HL-60 (cell line): ENCODE data around the gene BTBD7.

Source experiments
- DNase-seq, 2 experiments: peaks; one replicate each; pipeline ENCODE4 v3.0.0-alpha.2; 2010 to 2020; ENCODE audit warnings: low read depth in 1 of 2, low spot score in 1 of 2
- H3K27ac ChIP-seq: fragments of 250-450 bp; sonication (Bioruptor Pico); replicated peaks from 2 replicates; pipeline ENCODE4 v1.5.1; 2020; ENCODE audit warnings: mild to moderate bottlenecking, moderate library complexity
- H3K27me3 ChIP-seq: fragments of 250-450 bp; sonication (Bioruptor Pico); 2 replicates; pipeline ENCODE4 v1.5.1; 2021; ENCODE audit warnings: mild to moderate bottlenecking, moderate library complexity; ENCODE audit not compliant: insufficient read depth, poor library complexity, severe bottlenecking
- H3K4me3 ChIP-seq: replicated peaks from 2 replicates; pipeline ENCODE4 v1.5.1; 2011; ENCODE audit warnings: mild to moderate bottlenecking, control low read depth, low read length; ENCODE audit not compliant: insufficient read depth
- CTCF ChIP-seq: IDR thresholded peaks from one replicate; pipeline ENCODE4 v1.5.1; 2011; ENCODE audit warnings: low read length, control low read depth, inconsistent platforms; ENCODE audit not compliant: insufficient read depth
- GABPA ChIP-seq: IDR thresholded peaks from 2 replicates; pipeline ENCODE4 v1.6.1; 2012; ENCODE audit warnings: low read depth
- POLR2AphosphoS5 ChIP-seq: IDR thresholded peaks from 2 replicates; pipeline ENCODE4 v1.6.1; 2012; ENCODE audit warnings: low read depth
- REST ChIP-seq: IDR thresholded peaks from 2 replicates; pipeline ENCODE4 v1.6.1; 2012; ENCODE audit warnings: low read depth; ENCODE audit not compliant: insufficient replicate concordance
- SPI1 ChIP-seq: IDR thresholded peaks from 2 replicates; pipeline ENCODE4 v1.6.1; 2012; ENCODE audit warnings: low read depth, mild to moderate bottlenecking, borderline replicate concordance

Gene BTBD7

GRCh38 chr14:93311082-93311481 lies 21.8 kb downstream of the BTBD7 start:
- Histone ChIP-seq H3K27me3 (no peaks in the 10 kb centered on the region), H3K27ac (no peak overlapping the region), H3K4me3 (no peak overlapping the region)
- no peak for DNase-seq
- TF ChIP-seq CTCF (no peak), GABPA (no peak)

- Histone ChIP-seq H3K27me3 (no peaks in the 10 kb centered on the region), H3K4me3 (no peak overlapping the region), H3K27ac (no peak overlapping the region)
- no peak for TF ChIP-seq GABPA
- TF ChIP-seq POLR2AphosphoS5 = no peak
- TF ChIP-seq CTCF = no peak
- TF ChIP-seq SPI1 = no peak
- TF ChIP-seq REST = no peak
- DNase-seq = no peak
Measured at GRCh38 chr14:93309427-93309966, 23.3 kb downstream of the BTBD7 start.

- H3K4me3 ChIP-seq = no peak overlapping the region
- no peak for DNase-seq
- no peaks in the 10 kb centered on the region for H3K27me3 ChIP-seq
- TF ChIP-seq SPI1 (no peak), POLR2AphosphoS5 (no peak), REST (no peak), CTCF (no peak), GABPA (no peak)
- H3K27ac ChIP-seq = no peak overlapping the region
Measured at GRCh38 chr14:93308686-93309345, 24.0 kb downstream of the BTBD7 start.

GRCh38 chr14:93306812-93307211 lies 26.0 kb downstream of the BTBD7 start:
- Histone ChIP-seq H3K27ac (no peak overlapping the region), H3K27me3 (no peaks in the 10 kb centered on the region), H3K4me3 (no peak overlapping the region)
- TF ChIP-seq CTCF (no peak), GABPA (no peak), POLR2AphosphoS5 (no peak), REST (no peak), SPI1 (no peak)
- no peak for DNase-seq
